GM12878 (cell line): ENCODE data around the gene OCRL.

Experiments
- ATF2 ChIP-seq: IDR thresholded peaks from 2 replicates; pipeline ENCODE4 v1.6.1; 2012; ENCODE audit warnings: low read length, inconsistent platforms
- BCL11A ChIP-seq: IDR thresholded peaks from 2 replicates; pipeline ENCODE4 v1.6.1; 2011; ENCODE audit warnings: low read depth, low read length
- CREB1 ChIP-seq: IDR thresholded peaks from 2 replicates; pipeline ENCODE4 v1.6.1; 2012; ENCODE audit warnings: low read depth, mild to moderate bottlenecking, inconsistent platforms
- CREM ChIP-seq: IDR thresholded peaks from 2 replicates; pipeline ENCODE4 v1.6.1; 2014; ENCODE audit warnings: antibody characterized with exemption, low read depth
- ESRRA ChIP-seq: IDR thresholded peaks from 2 replicates; pipeline ENCODE4 v1.6.1; 2012; ENCODE audit warnings: mild to moderate bottlenecking, low read length, improper control_type of control experiment
- FOXM1 ChIP-seq: IDR thresholded peaks from 2 replicates; pipeline ENCODE4 v1.6.1; 2012; ENCODE audit warnings: low read depth, mild to moderate bottlenecking, inconsistent platforms, low read length, moderate library complexity
- HDAC2 ChIP-seq: fragments of 200-600 bp; sonication (generic); IDR thresholded peaks from 2 replicates; pipeline ENCODE4 v1.6.1; 2017
- POLR2A ChIP-seq: IDR thresholded peaks from 2 replicates; pipeline ENCODE4 v1.6.1; 2011; ENCODE audit warnings: low read depth, mild to moderate bottlenecking, low read length
- SPI1 ChIP-seq: IDR thresholded peaks from 2 replicates; pipeline ENCODE4 v1.6.1; 2011; ENCODE audit warnings: low read depth, mild to moderate bottlenecking, low read length, moderate library complexity, borderline replicate concordance; ENCODE audit not compliant: insufficient read depth
- WRNIP1 ChIP-seq: IDR thresholded peaks from 2 replicates; pipeline ENCODE4 v1.6.1; 2011; ENCODE audit warnings: low read depth, low read length, improper control_type of control experiment, borderline replicate concordance
- ZBTB33 ChIP-seq: fragments of 450-650 bp; IDR thresholded peaks from 2 replicates; pipeline ENCODE4 v1.6.1; 2017; ENCODE audit warnings: mild to moderate bottlenecking
- TF ChIP-seq, protein P1 (sequence below), 3 experiments: IDR thresholded peaks in 2 of 3; conservative IDR thresholded peaks in 1 of 3; 2 replicates each; pipeline ENCODE4 v1.5.1; 2011; ENCODE audit warnings: low read depth in 3 of 3, low read length in 3 of 3, mild to moderate bottlenecking in 3 of 3, control low read depth in 2 of 3, moderate library complexity in 2 of 3, inconsistent platforms in 1 of 3, mixed read lengths in 1 of 3; ENCODE audit not compliant: control insufficient read depth in 2 of 3, insufficient read depth in 1 of 3; ENCODE audit errors: extremely low read depth in 1 of 3

- TF ChIP-seq, protein P1, sequence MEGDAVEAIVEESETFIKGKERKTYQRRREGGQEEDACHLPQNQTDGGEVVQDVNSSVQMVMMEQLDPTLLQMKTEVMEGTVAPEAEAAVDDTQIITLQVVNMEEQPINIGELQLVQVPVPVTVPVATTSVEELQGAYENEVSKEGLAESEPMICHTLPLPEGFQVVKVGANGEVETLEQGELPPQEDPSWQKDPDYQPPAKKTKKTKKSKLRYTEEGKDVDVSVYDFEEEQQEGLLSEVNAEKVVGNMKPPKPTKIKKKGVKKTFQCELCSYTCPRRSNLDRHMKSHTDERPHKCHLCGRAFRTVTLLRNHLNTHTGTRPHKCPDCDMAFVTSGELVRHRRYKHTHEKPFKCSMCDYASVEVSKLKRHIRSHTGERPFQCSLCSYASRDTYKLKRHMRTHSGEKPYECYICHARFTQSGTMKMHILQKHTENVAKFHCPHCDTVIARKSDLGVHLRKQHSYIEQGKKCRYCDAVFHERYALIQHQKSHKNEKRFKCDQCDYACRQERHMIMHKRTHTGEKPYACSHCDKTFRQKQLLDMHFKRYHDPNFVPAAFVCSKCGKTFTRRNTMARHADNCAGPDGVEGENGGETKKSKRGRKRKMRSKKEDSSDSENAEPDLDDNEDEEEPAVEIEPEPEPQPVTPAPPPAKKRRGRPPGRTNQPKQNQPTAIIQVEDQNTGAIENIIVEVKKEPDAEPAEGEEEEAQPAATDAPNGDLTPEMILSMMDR (IDR thresholded peaks at IDR 0.05 in 2 of 3, conservative IDR thresholded peaks at IDR 0.05 in 1 of 3; ENCODE audit: control insufficient read depth in 2 of 3, extremely low read depth in 1 of 3, insufficient read depth in 1 of 3, low read depth in 3 of 3, low read length in 3 of 3) = no peak
- TF ChIP-seq HDAC2 (no peak), BCL11A (no peak), ESRRA (no peak), CREB1 (no peak), FOXM1 (no peak), ATF2 (no peak), CREM (no peak), WRNIP1 (no peak), POLR2A (no peak), ZBTB33 (no peak), SPI1 (no peak)
Observed at GRCh38 chrX:129534816-129535578, 5.1 kb upstream of the OCRL start.
